HG02678 (cell line): ENCODE data around the gene NLGN2.

Experiments
- ATAC-seq: cut with Tn5 transposase; IDR thresholded peaks from one replicate; pipeline ENCODE4 v1.9.1; 2021; ENCODE audit warnings: mild to moderate bottlenecking, moderate library complexity; ENCODE audit not compliant: unreplicated experiment

Gene NLGN2

GRCh38 chr17:7391307-7391706 is 16.3 kb upstream of the NLGN2 start:
- ATAC-seq = no peak

- no peak for ATAC-seq
Observed at GRCh38 chr17:7392696-7393612, 14.7 kb upstream of the NLGN2 start.

GRCh38 chr17:7393613-7394451 is 13.8 kb upstream of the NLGN2 start:
- peak; percentile 47 for ATAC-seq

GRCh38 chr17:7394452-7395191 is 13.0 kb upstream of the NLGN2 start, which contains the start of gene PLSCR3:
PLSCR3 (minus strand) TSS chr17:7394525; CDS start chr17:7394110, 415 bp downstream.
- ATAC-seq = peak; percentile 84

GRCh38 chr17:7396147-7396546 is 11.5 kb upstream of the NLGN2 start:
- ATAC-seq = no peak

- no peak for ATAC-seq
Observed at GRCh38 chr17:7398612-7399011, 9.0 kb upstream of the NLGN2 start.

- ATAC-seq = no peak
Observed at GRCh38 chr17:7403043-7403726, 4.5 kb upstream of the NLGN2 start.

GRCh38 chr17:7403727-7403976 is 4.0 kb upstream of the NLGN2 start:
- no peak for ATAC-seq

GRCh38 chr17:7403977-7404736 is 3.5 kb upstream of the NLGN2 start, which contains the start of gene TMEM256:
TMEM256 (minus strand) TSS chr17:7404097; CDS start chr17:7404084, 13 bp downstream.
- peak; percentile 96 for ATAC-seq

- ATAC-seq = peak; percentile 9
Observed at GRCh38 chr17:7404737-7405349, 2.8 kb upstream of the NLGN2 start.

- no peak for ATAC-seq
Observed at GRCh38 chr17:7405350-7406234, 2.1 kb upstream of the NLGN2 start.

GRCh38 chr17:7406235-7406825 is 1.3 kb upstream of the NLGN2 start:
- no peak for ATAC-seq

GRCh38 chr17:7407082-7407481 is 563 bp upstream of the NLGN2 start:
- no peak for ATAC-seq

- no peak for ATAC-seq
Observed at GRCh38 chr17:7408252-7408727, 645 bp downstream of the NLGN2 start.

GRCh38 chr17:7408863-7409262 is 1.2 kb downstream of the NLGN2 start:
- ATAC-seq = no peak

- no peak for ATAC-seq
Observed at GRCh38 chr17:7409716-7410115, 2.1 kb downstream of the NLGN2 start.

- ATAC-seq = no peak
Observed at GRCh38 chr17:7410634-7411426, 3.2 kb downstream of the NLGN2 start.
